ENCODE measurements around the gene CASQ2.

GRCh38 chr1:115729756-115730155 lies 38.8 kb downstream of the CASQ2 start:
- TF ChIP-seq EZH2 (IDR thresholded peaks at IDR 0.05; ENCODE audit: insufficient read depth, low read length), result no peak
- TF ChIP-seq CTCF (IDR thresholded peaks at IDR 0.05; ENCODE audit: insufficient read depth, low read depth, low read length), result no peak

Measured in astrocyte (in vitro differentiated cells and primary cell).